Stimulated activated naive B cell treated with anti-CD40 and anti-IgM and Interleukin-4, amounts not matched to agents 10 μg/mL and 1 μg/mL and 100 μg/mL, for 72 hours (primary cell): ENCODE data around the gene PCBP3.
"Not testable (repeated sequence)": the region's sequence is repeated elsewhere in the genome, so short reads cannot be mapped to it uniquely, and the experiment has no call there.

Experiments used
- ATAC-seq, 2 donors: fragments of 150-1000 bp; cut with Tn5 transposase; replicated peaks; 2 replicates each; pipeline ENCODE4 v1.10.0; 2021; ENCODE audit warnings: moderate library complexity in 1 of 2
- DNase-seq: peaks from one replicate; pipeline ENCODE4 v3.0.0; 2021
- H3K27ac Mint-ChIP-seq: one replicate; pipeline ENCODE4 v1.8.0; 2022; ENCODE audit warnings: mild to moderate bottlenecking, mixed read lengths
- H3K27me3 Mint-ChIP-seq, 2 donors: one replicate each; pipeline ENCODE4 v1.8.0; 2022; ENCODE audit warnings: mixed read lengths in 2 of 2
- H3K36me3 Mint-ChIP-seq, 2 donors: one replicate each; pipeline ENCODE4 v1.8.0; 2022; ENCODE audit warnings: mixed read lengths in 2 of 2, mild to moderate bottlenecking in 1 of 2
- H3K4me1 Mint-ChIP-seq, 2 donors: one replicate each; pipeline ENCODE4 v1.8.0; 2022; ENCODE audit warnings: mixed read lengths in 2 of 2, mild to moderate bottlenecking in 1 of 2
- H3K4me3 Mint-ChIP-seq, 2 donors: one replicate each; pipeline ENCODE4 v1.8.0; 2022; ENCODE audit warnings: mild to moderate bottlenecking in 2 of 2, mixed read lengths in 2 of 2, moderate library complexity in 1 of 2
- H3K9me3 Mint-ChIP-seq, 2 donors: one replicate each; pipeline ENCODE4 v1.8.0; 2022; ENCODE audit warnings: mixed read lengths in 2 of 2, mild to moderate bottlenecking in 1 of 2

The PCBP3 gene

GRCh38 chr21:45828580-45829570 is 185.3 kb downstream of the PCBP3 start:
- ATAC-seq (no peak), DNase-seq (no peak)
- H3K4me1 Mint-ChIP-seq = peaks cover 9 to 16% of the 10 kb centered on the region in 2 donors
- no peak overlapping the region for H3K4me3 Mint-ChIP-seq
- H3K9me3 Mint-ChIP-seq = peaks cover 7 to 10% of the 10 kb centered on the region in 2 donors
- no peak overlapping the region for H3K27ac Mint-ChIP-seq
- H3K36me3 Mint-ChIP-seq = no peaks in the 10 kb centered on the region
- H3K27me3 Mint-ChIP-seq = peaks cover 7 to 10% of the 10 kb centered on the region in 2 donors

- Mint-ChIP-seq H3K4me1 (peaks cover 9 to 16% of the 10 kb centered on the region in 2 donors), H3K36me3 (no peaks in the 10 kb centered on the region), H3K4me3 (no peak overlapping the region), H3K27me3 (peaks cover 0 to 2% of the 10 kb centered on the region in 2 donors), H3K9me3 (peaks cover 7 to 10% of the 10 kb centered on the region in 2 donors), H3K27ac (no peak overlapping the region)
- ATAC-seq = no peak
- DNase-seq = no peak
Measured at GRCh38 chr21:45829668-45830067, 186.1 kb downstream of the PCBP3 start.

GRCh38 chr21:45830221-45830640 is 186.7 kb downstream of the PCBP3 start:
- Mint-ChIP-seq H3K9me3 (peaks cover 7 to 10% of the 10 kb centered on the region in 2 donors), H3K27me3 (no peaks in the 10 kb centered on the region), H3K4me1 (peaks cover 9 to 16% of the 10 kb centered on the region in 2 donors), H3K36me3 (no peaks in the 10 kb centered on the region), H3K4me3 (no peak overlapping the region), H3K27ac (no peak overlapping the region)
- ATAC-seq (no peak), DNase-seq (no peak)

GRCh38 chr21:45830720-45831366 is 187.3 kb downstream of the PCBP3 start:
- Mint-ChIP-seq H3K4me3 (no peak overlapping the region), H3K4me1 (peaks cover 9 to 16% of the 10 kb centered on the region in 2 donors), H3K9me3 (peaks cover 7 to 10% of the 10 kb centered on the region in 2 donors), H3K36me3 (no peaks in the 10 kb centered on the region), H3K27ac (no peak overlapping the region), H3K27me3 (no peaks in the 10 kb centered on the region)
- ATAC-seq (no peak), DNase-seq (no peak)

- Mint-ChIP-seq H3K36me3 (no peaks in the 10 kb centered on the region), H3K27me3 (no peaks in the 10 kb centered on the region), H3K4me1 (peaks cover 8 to 13% of the 10 kb centered on the region in 2 donors), H3K27ac (no peak overlapping the region), H3K4me3 (no peak overlapping the region), H3K9me3 (peaks cover 7 to 10% of the 10 kb centered on the region in 2 donors)
- ATAC-seq = no peak
- DNase-seq = no peak
Measured at GRCh38 chr21:45831991-45832740, 188.6 kb downstream of the PCBP3 start.

- not testable (repeated sequence) for H3K27ac Mint-ChIP-seq, H3K27me3 Mint-ChIP-seq, H3K36me3 Mint-ChIP-seq, H3K4me1 Mint-ChIP-seq, DNase-seq, H3K4me3 Mint-ChIP-seq, ATAC-seq
- peaks cover 7 to 10% of the 10 kb centered on the region in 2 donors for H3K9me3 Mint-ChIP-seq
Measured at GRCh38 chr21:45832741-45833235, 189.3 kb downstream of the PCBP3 start.

- Mint-ChIP-seq H3K27me3 (no peaks in the 10 kb centered on the region), H3K9me3 (peaks cover 7 to 10% of the 10 kb centered on the region in 2 donors), H3K36me3 (no peaks in the 10 kb centered on the region), H3K4me1 (peaks cover 0 to under 1% of the 10 kb centered on the region in 2 donors), H3K27ac (no peak overlapping the region), H3K4me3 (no peak overlapping the region)
- DNase-seq (no peak), ATAC-seq (no peak)
Measured at GRCh38 chr21:45833414-45833813, 189.9 kb downstream of the PCBP3 start.

GRCh38 chr21:45834026-45834715 is 190.6 kb downstream of the PCBP3 start:
- ATAC-seq = no peak
- no peak for DNase-seq
- H3K9me3 Mint-ChIP-seq = peaks cover 7 to 10% of the 10 kb centered on the region in 2 donors
- no peaks in the 10 kb centered on the region for H3K27me3 Mint-ChIP-seq
- no peaks in the 10 kb centered on the region for H3K4me1 Mint-ChIP-seq
- no peak overlapping the region for H3K27ac Mint-ChIP-seq
- no peaks in the 10 kb centered on the region for H3K36me3 Mint-ChIP-seq
- H3K4me3 Mint-ChIP-seq = no peak overlapping the region

GRCh38 chr21:45834821-45835293 is 191.3 kb downstream of the PCBP3 start:
- Mint-ChIP-seq H3K27ac (no peak overlapping the region), H3K36me3 (no peaks in the 10 kb centered on the region), H3K4me3 (no peak overlapping the region), H3K4me1 (no peaks in the 10 kb centered on the region), H3K9me3 (peaks cover 7 to 10% of the 10 kb centered on the region in 2 donors), H3K27me3 (no peaks in the 10 kb centered on the region)
- no peak for ATAC-seq
- DNase-seq = no peak

GRCh38 chr21:45835301-45836267 is 192.1 kb downstream of the PCBP3 start:
- Mint-ChIP-seq H3K4me1 (no peaks in the 10 kb centered on the region), H3K4me3 (no peak overlapping the region), H3K27ac (no peak overlapping the region), H3K27me3 (no peaks in the 10 kb centered on the region), H3K36me3 (no peaks in the 10 kb centered on the region), H3K9me3 (peaks cover 7 to 10% of the 10 kb centered on the region in 2 donors)
- ATAC-seq (no peak), DNase-seq (no peak)

GRCh38 chr21:45836268-45836655 is 192.7 kb downstream of the PCBP3 start:
- H3K9me3 Mint-ChIP-seq = peaks cover 10 to 13% of the 10 kb centered on the region in 2 donors
- no peaks in the 10 kb centered on the region for H3K4me1 Mint-ChIP-seq
- no peak overlapping the region for H3K4me3 Mint-ChIP-seq
- ATAC-seq (no peak), DNase-seq (no peak)
- no peak overlapping the region for H3K27ac Mint-ChIP-seq
- peaks cover 0 to 2% of the 10 kb centered on the region in 2 donors for H3K36me3 Mint-ChIP-seq
- H3K27me3 Mint-ChIP-seq = peaks cover 0 to 4% of the 10 kb centered on the region in 2 donors

GRCh38 chr21:45836694-45837670 is 193.5 kb downstream of the PCBP3 start:
- Mint-ChIP-seq H3K27me3 (peaks cover 2 to 6% of the 10 kb centered on the region in 2 donors), H3K9me3 (peaks cover 14 to 21% of the 10 kb centered on the region in 2 donors), H3K4me3 (no peak overlapping the region), H3K4me1 (no peaks in the 10 kb centered on the region), H3K36me3 (peaks cover 2% of the 10 kb centered on the region in 2 donors), H3K27ac (no peak overlapping the region)
- ATAC-seq (no peak), DNase-seq (no peak)
